Body of pancreas (tissue), 4 donors: Measurements from ENCODE around the gene ZMYND15.

ENCODE experiments used
- CTCF ChIP-seq, 7 experiments: fragments of 450-650 bp in 4 of 7; fragments of 200-600 bp in 3 of 7; sonication (generic) in 3 of 7; IDR thresholded peaks; one replicate each; pipeline ENCODE4 v1.5.1; 2016 to 2019; ENCODE audit warnings: antibody characterized with exemption in 7 of 7
- POLR2A ChIP-seq, 3 donors: fragments of 450-650 bp; IDR thresholded peaks; one replicate each; pipeline ENCODE4 v1.6.1; 2016; ENCODE audit warnings: antibody characterized with exemption in 3 of 3, mild to moderate bottlenecking in 2 of 3

- TF ChIP-seq CTCF (IDR thresholded peaks at IDR 0.05) = no peak
- TF ChIP-seq POLR2A (IDR thresholded peaks at IDR 0.05) = no peak
These were observed 20.5 kb upstream of the ZMYND15 start for GRCh38 chr17:4719146-4719545.
